HFFc6 (cell line): ENCODE data around the gene MACF1. TPM values are rescaled to one million over a fixed set of nuclear protein-coding genes. Genes with fewer than 3 reads are reported as not detected.
"Not testable (repeated sequence)": the region's sequence is repeated elsewhere in the genome, so short reads cannot be mapped to it uniquely, and the experiment has no call there.

Source experiments
- DNase-seq: peaks from one replicate; pipeline ENCODE4 v3.0.0-alpha.2; 2018
- H3K27ac Mint-ChIP-seq: 2 replicates; pipeline ENCODE4 v1.8.0; 2020; ENCODE audit warnings: mild to moderate bottlenecking, mixed read lengths
- H3K27me3 Mint-ChIP-seq: 2 replicates; pipeline ENCODE4 v1.8.0; 2021; ENCODE audit warnings: mild to moderate bottlenecking, moderate library complexity, mixed read lengths; ENCODE audit not compliant: insufficient read depth
- H3K36me3 Mint-ChIP-seq: 2 replicates; pipeline ENCODE4 v1.8.0; 2021; ENCODE audit warnings: low read depth, mixed read lengths
- H3K4me1 Mint-ChIP-seq: 2 replicates; pipeline ENCODE4 v1.8.0; 2020; ENCODE audit warnings: low read depth, mixed read lengths
- H3K4me3 Mint-ChIP-seq: 2 replicates; pipeline ENCODE4 v1.8.0; 2020; ENCODE audit warnings: mild to moderate bottlenecking, moderate library complexity, mixed read lengths
- H3K9me3 Mint-ChIP-seq: 2 replicates; pipeline ENCODE4 v1.8.0; 2020; ENCODE audit warnings: mild to moderate bottlenecking, mixed read lengths
- CTCF ChIP-seq: fragments of 200-600 bp; sonication (generic); IDR thresholded peaks from 2 replicates; pipeline ENCODE4 v1.5.0; 2021; ENCODE audit warnings: antibody characterized with exemption, mild to moderate bottlenecking
- total RNA-seq, 6 experiments: library from RNA; stranded (reverse); fragmentation: NEBNext Ultra II Directional; extraction: Animal tissue kit (Norgen Biotek cat#: 25700); gene quantifications; 2 replicates in 1 of 6; 3 replicates in 5 of 6; pipeline ENCODE4 v1.2.3, GENCODE V29; 2021

Gene MACF1
- total RNA-seq, 6 experiments from 2014 or later = 201 to 308 (median 223) TPM

DNA sequence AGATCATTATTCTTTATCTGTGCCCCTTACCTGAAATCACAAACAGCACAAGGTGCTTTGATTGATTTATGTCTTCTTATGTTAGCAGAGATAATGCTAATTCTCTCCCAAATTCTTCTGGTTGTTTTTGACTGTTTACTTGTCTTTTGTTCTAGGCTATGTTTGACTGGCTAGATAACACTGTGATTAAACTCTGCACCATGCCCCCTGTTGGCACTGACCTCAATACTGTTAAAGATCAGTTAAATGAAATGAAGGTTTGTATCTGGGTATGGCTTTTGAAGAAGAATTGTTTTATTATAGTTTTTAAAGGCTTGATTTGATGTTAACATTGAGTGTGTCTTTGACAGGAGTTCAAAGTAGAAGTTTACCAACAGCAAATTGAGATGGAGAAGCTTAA is 237.3 kb downstream of the MACF1 start:
- no peak for DNase-seq
- H3K27ac Mint-ChIP-seq = no peak overlapping the region
- no peaks in the 10 kb centered on the region for H3K4me1 Mint-ChIP-seq
- H3K9me3 Mint-ChIP-seq = no peaks in the 10 kb centered on the region
- no peak overlapping the region for H3K4me3 Mint-ChIP-seq
- TF ChIP-seq CTCF = no peak
- H3K36me3 Mint-ChIP-seq = peaks cover 51% of the 10 kb centered on the region
- peaks cover 21% of the 10 kb centered on the region; the same call in 1 of the 2 replicates for H3K27me3 Mint-ChIP-seq

DNA sequence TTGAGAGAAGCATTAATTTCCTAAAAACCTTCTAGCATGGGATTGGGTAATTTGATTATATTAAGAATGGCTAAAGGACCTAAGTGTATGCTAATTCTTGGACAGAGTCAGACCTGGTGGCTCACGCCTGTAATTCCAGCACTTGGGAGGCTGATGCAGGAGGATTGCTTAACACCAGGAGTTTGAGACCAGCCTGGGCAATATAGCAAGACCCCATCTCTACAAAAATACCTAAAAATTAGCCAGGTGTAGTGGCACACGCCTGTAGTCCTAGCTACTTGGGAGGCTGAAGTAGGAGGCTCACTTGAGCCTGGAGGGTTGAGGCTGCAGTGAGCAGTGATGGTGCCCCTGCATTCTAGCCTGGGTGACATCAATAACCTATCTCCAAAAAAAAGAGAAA is 241.1 kb downstream of the MACF1 start:
- no peak for TF ChIP-seq CTCF
- H3K9me3 Mint-ChIP-seq = no peaks in the 10 kb centered on the region
- H3K4me1 Mint-ChIP-seq = no peaks in the 10 kb centered on the region
- DNase-seq = no peak
- H3K27me3 Mint-ChIP-seq = peaks cover 14% of the 10 kb centered on the region; the same call in 1 of the 2 replicates
- H3K27ac Mint-ChIP-seq = no peak overlapping the region
- peaks cover 57% of the 10 kb centered on the region for H3K36me3 Mint-ChIP-seq
- no peak overlapping the region for H3K4me3 Mint-ChIP-seq

DNA sequence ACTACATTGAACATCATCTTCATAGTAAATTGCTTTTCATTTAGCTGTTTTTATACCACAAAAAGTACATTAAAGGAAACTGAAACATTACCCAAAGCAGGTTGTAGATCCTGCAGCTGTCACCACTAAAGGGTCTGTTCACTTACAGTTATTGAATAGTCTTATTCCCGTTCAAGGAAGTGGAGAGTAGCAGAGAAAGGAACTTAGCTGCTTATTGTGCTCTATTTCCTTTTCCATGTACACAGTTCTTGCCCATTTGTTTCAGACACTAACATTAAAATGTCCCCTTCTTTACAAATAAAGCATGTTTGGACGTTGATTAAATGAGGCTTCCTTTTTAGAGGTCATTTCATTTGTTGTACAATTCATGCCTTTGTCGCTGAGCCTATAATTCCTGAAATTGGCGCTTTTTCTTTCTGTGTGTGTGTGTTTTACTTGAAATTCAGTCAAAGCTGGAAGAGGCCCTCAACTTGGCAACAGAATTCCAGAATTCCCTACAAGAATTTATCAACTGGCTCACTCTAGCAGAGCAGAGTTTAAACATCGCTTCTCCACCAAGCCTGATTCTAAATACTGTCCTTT is 242.6 kb downstream of the MACF1 start:
- Mint-ChIP-seq H3K4me3 (no peak overlapping the region), H3K36me3 (peaks cover 59% of the 10 kb centered on the region), H3K9me3 (no peaks in the 10 kb centered on the region), H3K27ac (peak overlapping the region; percentile 3; the same call in 1 of the 2 replicates), H3K27me3 (peaks cover 14% of the 10 kb centered on the region; the same call in 1 of the 2 replicates), H3K4me1 (peaks cover 14% of the 10 kb centered on the region)
- no peak for DNase-seq
- TF ChIP-seq CTCF = no peak

DNA sequence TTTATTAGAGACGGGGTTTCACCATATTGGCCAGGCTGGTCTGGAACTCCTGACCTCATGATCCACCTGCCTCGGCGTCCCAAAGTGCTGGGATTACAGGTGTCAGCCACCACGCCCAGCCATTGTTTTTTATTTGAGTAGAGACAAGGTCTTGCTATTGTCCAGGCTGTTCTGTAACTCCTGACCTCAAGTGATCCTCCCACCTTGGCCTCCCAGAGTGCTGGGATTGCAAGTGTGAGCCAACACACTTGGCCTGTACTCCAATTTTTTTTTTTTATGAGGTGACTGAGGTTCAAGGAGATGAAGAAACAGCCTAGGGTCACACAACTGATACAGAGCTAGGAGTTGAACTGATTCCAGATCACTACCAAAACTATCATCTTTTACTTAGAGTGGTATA is 245.5 kb downstream of the MACF1 start:
- H3K36me3 Mint-ChIP-seq = peaks cover 61% of the 10 kb centered on the region
- H3K27me3 Mint-ChIP-seq = not testable (repeated sequence)

DNA sequence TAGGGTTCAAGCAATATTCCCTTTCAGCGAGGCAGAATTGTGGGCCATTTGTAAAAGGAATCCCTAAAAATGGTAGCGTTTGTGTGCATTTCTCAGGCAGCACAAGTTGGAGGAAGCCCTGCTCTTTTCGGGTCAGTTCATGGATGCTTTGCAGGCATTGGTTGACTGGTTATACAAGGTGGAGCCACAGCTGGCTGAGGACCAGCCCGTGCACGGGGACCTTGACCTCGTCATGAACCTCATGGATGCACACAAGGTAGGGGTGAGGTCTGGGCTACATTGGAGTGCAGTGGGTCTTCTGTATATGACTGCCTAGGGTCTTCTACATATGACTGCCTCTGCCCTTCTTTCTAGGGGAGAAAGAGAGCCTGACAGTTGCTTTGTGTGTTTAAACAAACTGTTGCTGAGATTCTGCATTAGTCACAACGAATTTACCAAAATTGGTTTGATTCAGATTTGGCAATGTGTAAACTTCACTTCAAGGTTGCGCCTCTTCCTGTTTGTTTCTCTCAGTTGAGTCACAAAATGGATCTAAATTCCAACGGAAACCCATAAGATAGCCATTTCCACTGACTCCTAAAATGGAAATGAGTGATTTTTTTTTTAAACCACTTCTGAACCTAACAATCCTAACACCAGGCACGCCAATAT is 246.6 kb downstream of the MACF1 start:
- H3K4me3 Mint-ChIP-seq = peak overlapping the region; percentile 58
- H3K27me3 Mint-ChIP-seq = peaks cover 6% of the 10 kb centered on the region
- peak overlapping the region; percentile 81 for H3K27ac Mint-ChIP-seq
- DNase-seq = peak; percentile 30
- no peak for TF ChIP-seq CTCF
- H3K9me3 Mint-ChIP-seq = no peaks in the 10 kb centered on the region
- peaks cover 14% of the 10 kb centered on the region for H3K4me1 Mint-ChIP-seq
- H3K36me3 Mint-ChIP-seq = peaks cover 63% of the 10 kb centered on the region

More for the DNA sequence above, 245.5 kb downstream of the MACF1 start:
- not testable (repeated sequence) for DNase-seq, H3K9me3 Mint-ChIP-seq, H3K27ac Mint-ChIP-seq, H3K4me3 Mint-ChIP-seq
- H3K4me1 Mint-ChIP-seq = peaks cover 14% of the 10 kb centered on the region

DNA sequence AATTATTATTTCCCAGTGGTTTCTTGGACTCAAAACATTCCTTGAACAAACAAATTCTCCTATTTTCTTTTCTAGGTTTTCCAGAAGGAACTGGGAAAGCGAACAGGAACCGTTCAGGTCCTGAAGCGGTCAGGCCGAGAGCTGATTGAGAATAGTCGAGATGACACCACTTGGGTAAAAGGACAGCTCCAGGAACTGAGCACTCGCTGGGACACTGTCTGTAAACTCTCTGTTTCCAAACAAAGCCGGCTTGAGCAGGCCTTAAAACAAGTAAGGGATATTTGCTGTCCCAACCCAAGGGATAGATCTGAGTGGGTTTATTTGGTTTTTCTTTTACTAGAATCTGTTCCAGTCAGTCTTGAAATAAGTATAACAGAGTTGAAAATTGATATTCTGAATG is 247.6 kb downstream of the MACF1 start:
- Mint-ChIP-seq H3K36me3 (peaks cover 68% of the 10 kb centered on the region), H3K4me1 (peaks cover 14% of the 10 kb centered on the region), H3K4me3 (no peak overlapping the region), H3K27me3 (peaks cover 12% of the 10 kb centered on the region), H3K27ac (peak overlapping the region; percentile 81), H3K9me3 (no peaks in the 10 kb centered on the region)
- no peak for DNase-seq
- TF ChIP-seq CTCF = no peak
